NK-92 treated with Interleukin-12 subunit alpha and Interleukin-12 subunit beta, amount 100 ng/mL, for 24 hours (cell line): ENCODE results near the gene TEAD1.

ENCODE experiments used
- DNase-seq: peaks from one replicate; lab custom pipeline; 2025; lab: John Stamatoyannopoulos, UW

TEAD1 gene

DNA sequence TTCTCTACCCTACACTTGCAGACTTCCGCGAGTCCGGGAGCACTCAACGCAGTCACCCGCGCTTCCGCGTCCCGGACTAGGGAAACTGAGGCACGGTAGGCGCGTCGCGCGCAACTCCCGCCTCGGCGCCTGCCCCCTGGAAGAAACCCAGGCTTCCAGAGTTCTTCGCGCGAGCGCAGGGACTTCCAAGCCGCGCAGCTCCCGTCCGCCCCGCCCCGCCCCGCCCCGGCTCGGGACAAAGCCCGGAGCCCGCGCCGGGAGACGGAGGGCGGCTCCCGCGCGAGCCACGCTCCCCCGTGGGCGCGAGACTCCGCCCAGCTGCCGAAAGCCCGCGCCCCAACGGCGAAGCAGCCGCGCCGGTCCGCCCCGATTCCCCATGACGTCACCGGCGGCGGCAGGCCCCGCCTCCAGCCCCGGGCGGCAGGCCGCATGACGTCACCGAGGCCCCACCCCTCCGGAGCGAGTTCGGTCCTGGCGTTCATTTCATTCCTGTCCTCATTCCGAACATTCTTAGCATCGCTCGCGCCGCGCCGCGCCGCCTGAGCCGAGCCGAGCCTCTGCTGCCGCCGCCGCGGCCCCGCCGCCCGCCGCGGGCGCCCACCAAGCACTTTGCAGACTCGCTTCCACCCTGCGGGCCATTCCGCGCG lies at the start of gene TEAD1:
Gene TEAD1 (plus strand): TSS at position 498 of the 647 bp plus-strand sequence.
- no peak for DNase-seq

DNA sequence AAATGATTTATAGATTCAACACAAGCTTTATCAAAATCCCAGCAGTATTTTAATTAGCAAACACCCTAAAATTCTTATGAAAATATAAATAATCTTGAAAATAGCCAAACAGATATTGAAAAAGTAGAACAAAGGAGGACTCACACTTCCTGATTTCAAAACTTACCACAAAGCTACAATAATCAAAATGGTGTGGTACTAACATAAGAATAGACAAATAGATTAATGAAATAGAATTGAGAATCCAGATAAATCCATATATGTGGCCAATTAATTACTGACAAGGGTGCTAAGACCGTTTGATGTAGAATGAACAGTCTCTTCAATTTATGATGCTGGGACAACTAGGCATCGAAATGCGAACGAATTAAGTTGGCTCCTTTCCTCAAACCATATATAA lies 49.6 kb upstream of the TEAD1 start:
- DNase-seq = no peak

DNA sequence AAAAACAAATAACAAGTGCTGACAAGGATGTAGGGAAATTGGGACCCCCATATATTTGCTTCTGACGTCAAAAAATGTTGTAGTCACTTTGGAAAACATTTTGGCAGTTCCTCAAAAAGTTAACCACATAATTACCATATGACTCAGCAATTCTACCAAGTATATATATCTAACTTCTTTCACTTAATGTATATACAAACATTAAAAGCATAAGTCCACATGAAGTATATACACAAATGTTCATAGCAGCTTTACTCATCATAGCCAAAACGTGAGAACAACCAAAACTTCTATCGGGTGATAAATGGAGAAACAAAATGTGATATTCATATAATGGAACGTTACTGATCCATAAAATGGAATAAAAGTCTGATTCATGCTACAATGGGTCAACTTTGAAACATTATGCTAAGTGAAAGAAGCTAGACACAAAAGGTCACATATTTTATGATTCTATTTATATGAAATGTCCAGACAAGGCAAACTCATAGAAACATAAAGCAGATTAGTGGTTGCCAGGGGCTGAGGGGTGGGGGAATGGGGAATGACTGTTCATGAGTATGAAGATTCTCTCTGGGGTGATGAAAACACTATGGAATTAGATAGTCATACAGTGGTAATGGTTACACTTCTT lies 48.7 kb upstream of the TEAD1 start:
- DNase-seq = no peak

DNA sequence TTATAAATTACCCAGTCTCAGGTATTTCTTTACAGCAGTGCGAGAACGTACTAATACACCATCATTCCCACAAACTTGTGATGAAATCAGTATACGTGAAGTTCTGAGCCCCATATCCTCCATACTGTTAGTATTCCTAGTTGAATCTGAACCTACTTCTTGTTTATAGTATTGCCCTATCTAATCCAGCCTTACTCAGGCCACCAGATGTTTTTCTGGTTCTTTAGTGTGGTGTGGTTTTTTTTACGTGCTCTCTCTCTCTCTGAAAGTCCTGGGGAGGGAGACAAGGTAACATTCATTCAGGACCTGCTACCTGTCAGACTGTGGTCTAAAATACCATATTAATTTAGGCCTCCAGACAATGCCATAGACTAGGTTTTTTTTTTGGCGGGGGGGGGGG lies 47.6 kb upstream of the TEAD1 start:
- no peak for DNase-seq

DNA sequence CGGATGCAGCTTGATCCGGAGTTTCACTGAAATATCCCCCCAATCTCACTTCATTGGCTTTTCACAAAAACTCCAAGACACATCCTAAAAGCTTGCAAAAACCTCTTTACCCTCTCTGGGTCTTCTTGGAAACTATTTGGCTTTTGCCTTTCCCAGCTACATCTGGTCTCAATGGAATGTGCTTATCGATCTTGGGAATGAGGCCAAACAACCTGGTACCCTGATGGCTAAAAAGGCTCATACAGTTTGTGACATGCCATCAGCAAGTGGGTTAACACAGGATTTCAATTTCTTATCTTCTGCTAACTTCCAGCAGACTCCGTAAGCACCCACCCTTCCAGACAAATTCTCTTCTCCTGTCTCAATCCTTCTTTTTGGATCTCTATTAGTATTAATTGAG lies 45.9 kb upstream of the TEAD1 start:
- DNase-seq = no peak

DNA sequence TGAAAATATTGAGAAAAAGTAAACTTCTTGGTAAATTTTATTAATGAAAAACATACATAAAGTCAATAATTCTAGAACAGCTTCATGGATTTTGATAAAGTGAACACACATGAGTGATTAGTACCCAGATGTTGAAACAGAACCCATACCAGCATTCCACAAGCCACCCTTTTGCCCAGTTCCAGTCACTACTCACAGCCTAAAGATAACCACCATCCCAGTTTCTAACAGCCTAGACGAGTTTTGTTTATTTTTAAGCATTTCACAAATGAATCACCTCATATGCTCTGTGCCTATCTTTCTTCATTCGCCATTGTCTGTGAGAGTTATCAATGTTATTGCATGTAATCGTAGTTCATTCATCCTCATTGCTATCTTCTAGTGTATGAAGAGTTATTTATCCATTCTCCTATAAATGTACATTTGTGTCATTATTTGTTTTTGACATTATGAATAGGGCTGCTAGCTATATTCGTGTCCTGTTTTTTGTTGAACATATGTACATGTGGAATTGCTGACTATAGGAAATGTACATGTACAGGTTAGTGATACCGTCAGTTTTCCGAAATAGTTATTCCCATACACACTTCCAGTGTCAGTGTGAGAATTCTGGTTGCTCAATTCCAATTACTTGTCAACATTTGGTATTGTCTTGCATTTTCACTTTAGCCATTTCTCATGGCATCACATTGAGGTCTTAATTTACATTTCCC lies 44.5 kb upstream of the TEAD1 start:
- DNase-seq = no peak

DNA sequence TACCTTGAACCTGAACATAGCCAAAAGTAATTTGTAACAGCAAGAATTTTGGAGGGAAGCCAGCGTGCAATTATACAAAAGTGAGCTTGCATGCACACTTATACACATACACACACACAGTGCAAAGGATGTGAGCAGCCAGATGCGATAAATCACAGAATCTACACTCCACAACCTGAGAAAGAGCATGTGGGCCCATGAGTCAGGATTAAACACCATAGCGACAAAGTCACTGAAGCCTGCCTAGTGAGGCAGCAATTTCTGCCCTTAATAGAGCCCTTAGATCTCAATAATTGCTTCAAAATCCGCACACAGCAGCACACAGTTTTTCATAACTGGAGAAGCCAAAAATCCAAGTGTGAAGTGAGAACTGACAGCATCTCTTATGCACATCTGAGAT lies 42.6 kb upstream of the TEAD1 start:
- DNase-seq = no peak

DNA sequence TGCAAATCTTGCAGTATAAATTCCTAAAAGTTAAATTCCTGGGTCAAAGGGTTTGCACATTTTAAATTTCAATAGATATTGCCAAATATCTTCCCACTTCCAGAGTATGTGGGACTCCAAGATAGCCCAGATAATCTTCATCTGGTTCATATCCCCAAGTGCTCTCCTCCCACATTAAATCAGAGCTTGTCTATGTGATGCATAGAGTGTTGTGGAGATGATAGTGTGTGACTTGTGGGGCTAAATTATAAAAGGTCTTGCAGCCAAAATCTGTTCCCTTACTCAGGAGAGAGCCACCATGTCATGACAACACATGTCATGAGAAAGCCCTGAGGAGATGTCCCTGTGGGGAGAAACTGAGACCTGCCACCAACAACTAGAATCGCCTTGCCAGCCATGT lies 39.9 kb upstream of the TEAD1 start:
- DNase-seq = no peak

DNA sequence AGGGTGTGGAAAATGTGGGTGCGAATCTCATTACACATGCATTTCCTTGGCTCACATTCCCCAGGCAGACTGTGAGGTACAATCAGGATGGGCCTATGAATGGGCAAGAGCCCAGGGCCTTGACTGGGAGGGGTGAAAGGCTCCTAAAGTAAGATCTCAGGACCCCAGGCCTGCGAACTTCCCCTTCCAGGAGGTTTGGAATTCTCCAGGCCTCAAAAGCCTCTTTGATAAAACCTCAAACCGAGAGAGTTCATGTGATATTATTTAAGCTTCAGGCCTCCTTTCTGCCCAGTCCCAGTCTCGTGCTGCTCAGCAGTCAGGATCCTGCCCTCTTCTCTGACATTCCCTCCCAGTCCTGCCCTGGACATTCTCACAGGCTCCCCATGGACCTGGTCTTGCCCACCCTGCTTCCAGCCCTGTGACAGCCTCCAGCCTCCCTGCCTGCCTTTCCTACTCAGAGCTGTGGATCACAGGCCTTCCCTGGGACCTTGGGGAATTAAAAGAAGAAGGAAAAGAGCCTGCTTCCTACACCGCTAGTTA lies 37.3 kb upstream of the TEAD1 start:
- DNase-seq = no peak

DNA sequence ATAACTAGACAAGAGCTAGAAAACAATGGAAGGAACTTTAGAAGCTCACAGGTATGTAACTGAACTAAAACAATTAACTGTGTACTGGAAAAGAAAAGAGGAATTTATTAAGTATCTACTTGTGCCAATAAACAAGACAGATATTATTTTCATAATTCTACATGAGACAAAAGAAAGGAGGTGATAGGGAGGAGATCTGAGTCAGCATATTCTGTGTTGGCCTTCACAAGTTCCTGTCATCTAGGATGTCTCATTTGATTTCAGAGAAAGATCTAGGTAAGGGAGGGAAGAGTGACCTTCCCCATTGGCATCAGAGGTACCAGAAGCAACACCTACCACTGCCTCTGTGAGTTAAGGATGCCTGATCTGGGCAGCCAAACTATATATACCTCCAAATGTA lies 34.8 kb upstream of the TEAD1 start:
- no peak for DNase-seq

DNA sequence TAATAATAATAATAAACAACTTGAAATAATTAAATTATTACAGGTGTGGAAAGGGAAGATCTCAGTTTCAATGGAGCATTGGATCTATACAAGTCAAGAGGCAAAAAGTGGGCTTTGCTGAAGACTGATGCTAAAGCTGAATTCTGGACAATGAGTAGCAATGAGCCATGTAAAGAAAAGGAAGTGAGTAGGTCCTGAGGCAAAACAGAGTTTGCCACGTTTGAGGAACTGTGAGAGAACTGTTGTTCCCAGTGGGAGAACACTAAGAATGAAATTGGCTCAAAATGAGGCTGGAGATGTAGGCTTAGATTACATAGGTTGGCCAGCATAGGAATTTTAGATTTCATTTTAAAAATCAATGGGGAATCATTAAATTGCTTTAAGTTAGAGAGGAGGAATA lies 33.9 kb upstream of the TEAD1 start:
- no peak for DNase-seq

DNA sequence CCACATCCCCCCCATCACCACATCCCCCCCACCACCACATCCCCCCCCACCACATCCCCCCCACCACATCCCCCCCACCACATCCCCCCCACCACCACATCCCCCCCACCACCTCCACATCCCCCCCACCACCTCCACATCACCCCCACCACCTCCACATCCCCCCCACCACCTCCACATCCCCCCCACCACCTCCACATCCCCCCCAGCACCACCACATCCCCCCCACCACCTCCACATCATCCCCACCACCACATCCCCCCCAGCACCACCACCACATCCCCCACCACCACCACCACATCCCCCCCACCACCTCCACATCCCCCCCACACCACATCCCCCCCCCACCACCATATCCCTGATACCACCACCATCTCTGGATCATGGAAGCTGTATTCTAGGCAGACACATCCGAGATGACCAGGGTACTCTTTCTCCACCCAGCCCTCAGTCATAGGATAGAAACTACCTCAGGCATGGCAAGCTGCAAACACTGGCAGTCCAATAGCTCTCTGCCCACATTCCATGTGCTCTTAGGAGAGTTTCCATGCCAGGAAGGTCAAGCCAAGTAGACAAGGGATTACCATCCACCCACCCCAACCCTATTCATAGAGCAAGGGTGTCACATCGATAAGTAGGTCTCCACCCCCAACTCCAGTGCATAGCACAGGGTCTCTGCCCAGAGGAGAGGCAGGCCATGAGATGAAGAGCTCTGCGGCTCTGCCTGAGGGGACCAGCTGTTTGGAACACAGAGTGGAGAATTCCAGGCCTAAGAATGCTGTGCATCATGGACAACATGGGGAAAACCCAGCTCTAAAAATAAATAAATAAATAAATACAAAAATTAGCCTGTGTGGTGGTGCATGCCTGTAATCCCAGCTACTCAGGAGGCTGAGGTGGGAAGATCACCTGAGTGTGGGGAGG lies 33.0 kb upstream of the TEAD1 start:
- no peak for DNase-seq

DNA sequence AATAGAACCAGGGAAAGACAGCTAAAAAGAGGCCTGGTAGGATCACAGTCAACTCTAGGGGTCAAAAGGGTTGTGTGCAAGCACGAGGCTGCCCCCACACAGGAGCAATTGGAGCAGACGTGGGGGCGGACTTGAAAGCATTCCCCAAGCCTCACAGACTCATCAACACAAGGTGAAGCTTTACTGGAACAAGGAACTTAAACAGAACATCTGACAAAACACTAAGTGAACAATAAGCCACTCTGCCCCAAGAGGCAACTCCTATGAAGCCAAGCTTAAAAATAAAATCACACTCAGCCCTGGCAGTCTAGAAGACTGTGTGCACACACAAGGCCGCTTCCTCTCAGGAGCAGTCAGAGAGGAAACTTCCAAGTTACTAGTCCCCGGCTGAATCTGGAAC lies 32.2 kb upstream of the TEAD1 start:
- DNase-seq = no peak

DNA sequence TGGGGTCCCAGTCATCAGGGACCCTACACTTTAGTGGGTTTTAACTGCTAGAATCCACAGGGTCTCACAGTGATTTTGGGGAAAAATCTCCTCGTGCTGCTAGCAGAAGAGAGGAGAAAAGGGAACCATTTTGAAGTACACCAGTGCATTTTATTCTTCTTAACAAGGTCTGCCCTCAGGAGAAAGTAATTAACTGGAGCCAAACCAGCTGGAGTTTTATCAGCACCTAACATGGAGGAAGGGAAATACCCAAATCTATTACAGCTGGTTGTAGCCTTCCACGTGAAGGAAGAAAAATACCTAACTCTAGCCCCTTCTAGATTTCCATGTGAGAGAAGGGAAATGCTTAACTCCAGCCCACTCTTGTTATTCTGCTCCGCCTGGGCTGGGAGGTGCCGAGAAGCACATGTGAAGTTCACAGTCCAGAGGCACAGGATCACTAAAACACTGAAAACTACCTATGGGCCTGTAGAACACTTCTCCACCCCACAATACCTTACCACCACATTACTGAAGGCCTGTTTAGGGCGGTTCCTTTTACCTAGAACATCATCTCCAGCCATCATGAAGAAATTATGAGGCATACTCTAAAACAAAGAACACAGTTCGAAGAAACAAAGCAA lies 31.3 kb upstream of the TEAD1 start:
- DNase-seq = no peak

DNA sequence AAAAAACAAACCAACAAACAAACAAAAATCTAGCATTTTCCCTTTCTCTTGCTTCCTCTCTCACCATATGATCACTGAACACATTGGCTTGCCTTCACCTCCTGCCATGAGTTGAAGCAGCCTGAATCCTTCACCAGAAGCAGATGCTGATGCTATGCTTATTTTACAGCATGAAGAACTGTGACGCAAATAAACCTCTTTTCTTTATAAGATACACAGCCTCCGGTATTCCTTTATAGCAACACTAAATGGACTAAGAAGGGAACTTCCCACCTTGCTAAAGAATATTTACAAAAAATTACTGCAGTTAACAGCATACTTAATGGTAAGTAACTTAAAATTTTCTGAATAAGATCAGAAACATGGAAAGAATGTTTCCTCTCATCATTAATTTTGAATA lies 27.7 kb upstream of the TEAD1 start:
- no peak for DNase-seq

DNA sequence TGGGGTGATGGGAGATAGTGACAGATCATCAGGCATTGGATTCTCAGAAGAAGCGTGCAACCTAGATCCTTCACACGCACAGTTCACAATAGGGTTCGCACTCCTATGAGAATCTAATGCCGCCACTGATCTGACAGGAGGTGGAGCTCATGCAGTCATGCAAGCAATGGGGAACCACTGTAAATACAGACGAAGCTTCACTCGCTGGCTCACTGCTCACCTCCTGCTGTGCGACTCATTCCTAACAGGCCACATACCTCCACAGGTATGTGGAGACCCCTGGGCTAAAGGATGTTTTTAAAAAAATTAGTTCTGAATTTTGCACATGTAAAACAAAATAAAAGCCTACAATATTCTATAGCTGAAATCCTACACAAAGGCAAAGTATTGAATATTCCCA lies 20.5 kb upstream of the TEAD1 start:
- DNase-seq = no peak

DNA sequence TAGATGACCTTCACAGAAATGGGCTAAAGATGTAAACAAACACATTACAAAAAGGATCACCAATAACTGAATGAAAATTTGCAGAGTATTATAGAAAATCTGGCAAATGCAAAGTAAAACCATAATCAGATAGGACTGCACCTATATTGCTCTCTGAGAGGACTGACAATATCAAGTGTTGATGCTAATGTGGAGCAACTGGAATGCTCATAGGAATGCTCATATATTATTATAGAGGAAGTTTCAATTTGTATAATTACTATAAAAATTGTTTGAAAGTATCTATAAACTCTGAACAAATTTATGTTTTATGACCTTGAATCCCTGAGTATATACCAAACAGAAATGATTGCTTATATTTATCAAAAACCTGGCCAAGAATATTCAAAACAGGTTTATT lies 18.4 kb upstream of the TEAD1 start:
- no peak for DNase-seq

DNA sequence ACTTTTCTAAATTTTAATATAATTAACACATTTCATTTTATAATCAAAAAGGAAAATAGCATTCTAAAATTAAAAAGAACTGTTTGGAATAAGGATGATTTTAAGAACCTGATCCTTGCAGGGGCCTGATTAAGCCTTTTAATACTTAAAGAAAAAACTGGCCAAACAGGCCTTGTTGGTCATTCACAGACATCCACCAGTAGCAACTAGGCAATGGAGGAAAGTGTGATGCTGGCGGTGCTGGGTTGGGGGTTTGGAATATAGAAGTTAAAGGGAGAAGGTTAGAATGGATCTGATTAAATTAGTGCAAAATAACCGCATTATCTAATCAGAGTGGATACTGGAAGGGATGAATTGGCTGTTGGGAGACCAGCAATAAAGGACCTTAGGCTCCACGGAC lies 16.9 kb upstream of the TEAD1 start:
- no peak for DNase-seq

DNA sequence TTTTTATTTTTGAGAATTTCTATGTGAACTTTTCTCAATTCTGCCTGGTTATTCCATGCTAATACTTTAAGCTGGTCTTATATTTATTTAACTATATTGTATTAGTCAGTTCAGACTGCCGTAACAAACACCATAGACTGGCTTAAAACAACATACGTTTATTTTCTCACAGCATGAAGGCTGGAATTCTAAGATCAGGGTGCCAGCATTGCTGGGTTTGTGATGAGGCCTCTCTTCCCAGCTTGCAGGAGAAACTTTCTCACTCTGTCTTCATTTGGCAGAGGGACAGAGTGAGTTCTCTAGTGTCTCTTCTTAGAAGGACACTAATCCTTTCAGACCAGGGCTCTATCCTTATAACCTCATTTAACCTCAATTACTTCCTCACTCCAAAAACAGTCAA lies 16.2 kb upstream of the TEAD1 start:
- no peak for DNase-seq

DNA sequence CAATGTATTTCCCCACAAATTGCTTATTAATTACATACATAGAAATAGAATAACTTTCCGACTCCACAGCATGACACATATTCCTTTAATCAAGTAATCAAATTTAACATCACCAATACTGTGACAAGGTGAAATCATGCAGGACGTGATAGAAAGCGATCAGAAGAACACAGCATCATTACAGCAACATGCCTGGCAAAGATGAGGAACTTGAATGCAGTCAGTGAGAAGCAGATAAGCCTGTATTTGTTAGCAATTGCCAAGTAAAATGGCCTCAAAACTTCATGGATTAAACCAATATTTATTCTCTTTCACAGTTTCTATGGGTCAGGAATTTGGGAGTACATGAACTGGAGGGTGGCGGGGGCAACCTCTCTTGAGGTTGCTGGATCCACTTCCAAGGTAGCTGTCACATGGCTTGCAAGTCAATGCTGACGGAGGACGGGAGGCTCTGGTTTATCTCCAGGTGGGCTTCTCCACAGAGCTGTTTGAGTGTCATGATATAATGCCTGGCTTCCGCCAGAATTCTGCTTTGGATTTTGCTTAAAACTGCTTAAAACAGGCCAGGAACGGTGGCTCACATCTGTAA lies 12.0 kb upstream of the TEAD1 start:
- no peak for DNase-seq

DNA sequence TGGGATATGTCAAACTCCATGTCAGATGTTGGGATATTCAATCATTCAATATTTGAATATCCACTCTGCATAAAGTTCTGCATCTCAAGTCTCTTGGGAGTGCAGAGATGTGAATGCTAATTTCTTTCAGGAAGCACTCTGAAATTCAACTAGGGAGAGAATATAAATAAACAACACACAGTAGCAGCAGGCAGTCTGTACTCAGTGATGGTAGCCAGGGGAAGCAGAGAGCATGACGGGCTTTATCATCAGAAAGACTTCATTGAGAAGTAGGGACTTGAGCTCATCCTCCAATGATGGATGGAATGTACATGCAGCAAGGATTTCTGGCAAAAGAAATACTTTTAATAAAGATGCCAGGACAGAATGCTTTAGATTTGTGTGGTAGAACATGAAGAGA lies 9.8 kb upstream of the TEAD1 start:
- DNase-seq = no peak
